Stimulated activated CD8-positive, alpha-beta memory T cell treated with anti-CD3 and anti-CD28 coated beads, Interleukin-4, amount 100 ng/mL, for 48 hours (primary cell): ENCODE measurements around the gene SLC46A2.

Source experiments
- DNase-seq: peaks from one replicate; pipeline ENCODE4 v3.0.0-alpha.2; 2020

Gene SLC46A2

GRCh38 chr9:112890106-112891081 is at the start of gene SLC46A2:
Gene SLC46A2 (minus strand): TSS chr9:112890876. CDS start chr9:112890681, 195 bp downstream.
- DNase-seq = no peak

GRCh38 chr9:112939418-112939817 is 48.7 kb upstream of the SLC46A2 start:
- no peak for DNase-seq

GRCh38 chr9:112933696-112934095 is 43.0 kb upstream of the SLC46A2 start:
- DNase-seq = no peak

GRCh38 chr9:112925058-112925641 is 34.5 kb upstream of the SLC46A2 start:
- peak; percentile 27 for DNase-seq

GRCh38 chr9:112921549-112921948 is 30.9 kb upstream of the SLC46A2 start:
- no peak for DNase-seq

- no peak for DNase-seq
Observed at GRCh38 chr9:112917987-112918362, 27.3 kb upstream of the SLC46A2 start.

GRCh38 chr9:112917047-112917986 is 26.6 kb upstream of the SLC46A2 start:
- DNase-seq = no peak

- no peak for DNase-seq
Observed at GRCh38 chr9:112914524-112914923, 23.8 kb upstream of the SLC46A2 start.

- no peak for DNase-seq
Observed at GRCh38 chr9:112913326-112913725, 22.6 kb upstream of the SLC46A2 start.

GRCh38 chr9:112912636-112913035 is 22.0 kb upstream of the SLC46A2 start:
- DNase-seq = no peak

GRCh38 chr9:112911736-112912135 is 21.1 kb upstream of the SLC46A2 start:
- no peak for DNase-seq

- no peak for DNase-seq
Observed at GRCh38 chr9:112905084-112905483, 14.4 kb upstream of the SLC46A2 start.

GRCh38 chr9:112900901-112901300 is 10.2 kb upstream of the SLC46A2 start:
- DNase-seq = no peak

GRCh38 chr9:112900488-112900887 is 9.8 kb upstream of the SLC46A2 start:
- DNase-seq = no peak

GRCh38 chr9:112898872-112899311 is 8.2 kb upstream of the SLC46A2 start:
- no peak for DNase-seq

GRCh38 chr9:112896131-112896530 is 5.5 kb upstream of the SLC46A2 start:
- no peak for DNase-seq

GRCh38 chr9:112894699-112895098 is 4.0 kb upstream of the SLC46A2 start:
- DNase-seq = no peak

GRCh38 chr9:112894041-112894440 is 3.4 kb upstream of the SLC46A2 start:
- DNase-seq = no peak

GRCh38 chr9:112892981-112893380 is 2.3 kb upstream of the SLC46A2 start:
- no peak for DNase-seq

- DNase-seq = no peak
Observed at GRCh38 chr9:112891521-112891920, 845 bp upstream of the SLC46A2 start.

- DNase-seq = no peak
Observed at GRCh38 chr9:112887381-112887780, 3.3 kb downstream of the SLC46A2 start.

- no peak for DNase-seq
Observed at GRCh38 chr9:112886351-112886750, 4.3 kb downstream of the SLC46A2 start.

GRCh38 chr9:112885324-112885723 is 5.4 kb downstream of the SLC46A2 start:
- no peak for DNase-seq
